ENCODE measurements around the gene PLEKHG4.

DNA sequence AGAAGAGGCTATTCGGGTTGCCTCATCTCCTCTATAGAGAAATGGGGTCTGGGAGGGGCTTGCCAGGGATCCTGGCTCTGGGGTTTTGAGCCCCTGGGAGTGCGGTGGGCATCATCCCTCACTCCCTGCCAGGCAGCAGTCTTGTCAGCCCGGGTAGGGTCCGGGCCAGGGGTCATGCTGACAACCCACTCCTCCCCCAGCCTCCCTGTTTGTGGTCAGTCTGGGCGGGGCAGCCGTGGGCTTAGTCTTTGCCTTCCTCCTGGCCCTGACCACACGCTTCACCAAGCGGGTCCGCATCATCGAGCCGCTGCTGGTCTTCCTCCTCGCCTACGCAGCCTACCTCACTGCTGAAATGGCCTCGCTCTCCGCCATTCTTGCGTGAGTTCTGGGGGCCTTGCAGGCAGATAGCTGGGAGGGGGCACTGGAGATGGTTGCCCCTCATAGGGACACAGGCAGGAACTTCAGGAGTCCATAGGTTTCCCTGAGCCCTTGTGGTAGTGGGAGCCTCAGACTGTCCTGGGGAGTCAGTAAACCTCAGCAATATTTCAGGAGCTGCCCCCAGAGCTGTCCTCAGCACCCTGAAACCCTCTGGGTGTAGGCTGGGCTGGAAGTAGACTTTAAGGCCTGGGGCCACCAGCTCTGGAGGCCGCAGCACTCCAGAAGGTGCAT, 23.6 kb upstream of the PLEKHG4 start:
- TF ChIP-seq, protein P1, sequence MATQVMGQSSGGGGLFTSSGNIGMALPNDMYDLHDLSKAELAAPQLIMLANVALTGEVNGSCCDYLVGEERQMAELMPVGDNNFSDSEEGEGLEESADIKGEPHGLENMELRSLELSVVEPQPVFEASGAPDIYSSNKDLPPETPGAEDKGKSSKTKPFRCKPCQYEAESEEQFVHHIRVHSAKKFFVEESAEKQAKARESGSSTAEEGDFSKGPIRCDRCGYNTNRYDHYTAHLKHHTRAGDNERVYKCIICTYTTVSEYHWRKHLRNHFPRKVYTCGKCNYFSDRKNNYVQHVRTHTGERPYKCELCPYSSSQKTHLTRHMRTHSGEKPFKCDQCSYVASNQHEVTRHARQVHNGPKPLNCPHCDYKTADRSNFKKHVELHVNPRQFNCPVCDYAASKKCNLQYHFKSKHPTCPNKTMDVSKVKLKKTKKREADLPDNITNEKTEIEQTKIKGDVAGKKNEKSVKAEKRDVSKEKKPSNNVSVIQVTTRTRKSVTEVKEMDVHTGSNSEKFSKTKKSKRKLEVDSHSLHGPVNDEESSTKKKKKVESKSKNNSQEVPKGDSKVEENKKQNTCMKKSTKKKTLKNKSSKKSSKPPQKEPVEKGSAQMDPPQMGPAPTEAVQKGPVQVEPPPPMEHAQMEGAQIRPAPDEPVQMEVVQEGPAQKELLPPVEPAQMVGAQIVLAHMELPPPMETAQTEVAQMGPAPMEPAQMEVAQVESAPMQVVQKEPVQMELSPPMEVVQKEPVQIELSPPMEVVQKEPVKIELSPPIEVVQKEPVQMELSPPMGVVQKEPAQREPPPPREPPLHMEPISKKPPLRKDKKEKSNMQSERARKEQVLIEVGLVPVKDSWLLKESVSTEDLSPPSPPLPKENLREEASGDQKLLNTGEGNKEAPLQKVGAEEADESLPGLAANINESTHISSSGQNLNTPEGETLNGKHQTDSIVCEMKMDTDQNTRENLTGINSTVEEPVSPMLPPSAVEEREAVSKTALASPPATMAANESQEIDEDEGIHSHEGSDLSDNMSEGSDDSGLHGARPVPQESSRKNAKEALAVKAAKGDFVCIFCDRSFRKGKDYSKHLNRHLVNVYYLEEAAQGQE (IDR thresholded peaks at IDR 0.05; ENCODE audit: borderline replicate concordance): no peak
- no peak for TF ChIP-seq EZH2 (IDR thresholded peaks at IDR 0.05; ENCODE audit: borderline replicate concordance, insufficient read depth, low read length, poor library complexity, severe bottlenecking)
- TF ChIP-seq, protein P2, sequence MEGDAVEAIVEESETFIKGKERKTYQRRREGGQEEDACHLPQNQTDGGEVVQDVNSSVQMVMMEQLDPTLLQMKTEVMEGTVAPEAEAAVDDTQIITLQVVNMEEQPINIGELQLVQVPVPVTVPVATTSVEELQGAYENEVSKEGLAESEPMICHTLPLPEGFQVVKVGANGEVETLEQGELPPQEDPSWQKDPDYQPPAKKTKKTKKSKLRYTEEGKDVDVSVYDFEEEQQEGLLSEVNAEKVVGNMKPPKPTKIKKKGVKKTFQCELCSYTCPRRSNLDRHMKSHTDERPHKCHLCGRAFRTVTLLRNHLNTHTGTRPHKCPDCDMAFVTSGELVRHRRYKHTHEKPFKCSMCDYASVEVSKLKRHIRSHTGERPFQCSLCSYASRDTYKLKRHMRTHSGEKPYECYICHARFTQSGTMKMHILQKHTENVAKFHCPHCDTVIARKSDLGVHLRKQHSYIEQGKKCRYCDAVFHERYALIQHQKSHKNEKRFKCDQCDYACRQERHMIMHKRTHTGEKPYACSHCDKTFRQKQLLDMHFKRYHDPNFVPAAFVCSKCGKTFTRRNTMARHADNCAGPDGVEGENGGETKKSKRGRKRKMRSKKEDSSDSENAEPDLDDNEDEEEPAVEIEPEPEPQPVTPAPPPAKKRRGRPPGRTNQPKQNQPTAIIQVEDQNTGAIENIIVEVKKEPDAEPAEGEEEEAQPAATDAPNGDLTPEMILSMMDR (IDR thresholded peaks at IDR 0.05; ENCODE audit: poor library complexity, severe bottlenecking): no peak
- TF ChIP-seq RAD21 (conservative IDR thresholded peaks at IDR 0.05): no peak
- no peak for TF ChIP-seq POLR2AphosphoS5 (IDR thresholded peaks at IDR 0.05)
- no peak for TF ChIP-seq TAF1 (IDR thresholded peaks at IDR 0.05; ENCODE audit: low read depth)
- no peak for TF ChIP-seq EP300 (conservative IDR thresholded peaks at IDR 0.05; ENCODE audit: poor library complexity, severe bottlenecking)
- no peak for TF ChIP-seq SMC3 (conservative IDR thresholded peaks at IDR 0.05; ENCODE audit: poor library complexity)
